ENCODE data around the gene CDH24.

DNA sequence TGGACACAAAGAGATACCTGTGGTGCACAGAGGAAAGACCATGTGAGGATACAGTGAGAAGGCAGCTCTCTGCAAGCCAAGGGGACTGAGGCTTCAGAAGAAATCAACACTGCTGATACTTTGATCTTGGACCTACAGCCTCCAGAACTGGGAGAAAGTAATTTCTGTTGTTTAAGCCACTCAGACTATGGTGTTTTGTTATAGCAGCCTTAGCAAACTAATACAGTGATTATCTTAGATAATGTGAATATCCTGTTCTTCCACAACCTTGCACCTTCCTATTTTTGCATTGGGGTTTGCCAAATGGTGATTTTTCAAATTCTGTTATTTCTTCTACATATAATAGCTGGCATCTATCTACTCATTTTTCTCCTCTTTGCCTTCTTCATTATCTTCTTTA is 39.2 kb downstream of the CDH24 start:
- TF ChIP-seq TCF12 (IDR thresholded peaks at IDR 0.05; ENCODE audit: low read depth, low read length) (no peak), NRF1 (conservative IDR thresholded peaks at IDR 0.05; ENCODE audit: low read depth, low read length) (no peak), RBBP5 (conservative IDR thresholded peaks at IDR 0.05) (no peak), EZH2 (IDR thresholded peaks at IDR 0.05; ENCODE audit: borderline replicate concordance, control insufficient read depth, low read depth, low read length) (no peak), SMC3 (IDR thresholded peaks at IDR 0.05; ENCODE audit: borderline replicate concordance, low read length) (no peak), TAF1 (IDR thresholded peaks at IDR 0.05; ENCODE audit: borderline replicate concordance, low read depth, low read length) (no peak), POLR2A (IDR thresholded peaks at IDR 0.05; ENCODE audit: low read depth, low read length) (no peak), SP1 (IDR thresholded peaks at IDR 0.05; ENCODE audit: low read depth, low read length) (no peak)
- TF ChIP-seq, protein P1, sequence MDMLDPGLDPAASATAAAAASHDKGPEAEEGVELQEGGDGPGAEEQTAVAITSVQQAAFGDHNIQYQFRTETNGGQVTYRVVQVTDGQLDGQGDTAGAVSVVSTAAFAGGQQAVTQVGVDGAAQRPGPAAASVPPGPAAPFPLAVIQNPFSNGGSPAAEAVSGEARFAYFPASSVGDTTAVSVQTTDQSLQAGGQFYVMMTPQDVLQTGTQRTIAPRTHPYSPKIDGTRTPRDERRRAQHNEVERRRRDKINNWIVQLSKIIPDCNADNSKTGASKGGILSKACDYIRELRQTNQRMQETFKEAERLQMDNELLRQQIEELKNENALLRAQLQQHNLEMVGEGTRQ (IDR thresholded peaks at IDR 0.05; ENCODE audit: borderline replicate concordance, low read depth, low read length) = no peak
- TF ChIP-seq, protein P2, sequence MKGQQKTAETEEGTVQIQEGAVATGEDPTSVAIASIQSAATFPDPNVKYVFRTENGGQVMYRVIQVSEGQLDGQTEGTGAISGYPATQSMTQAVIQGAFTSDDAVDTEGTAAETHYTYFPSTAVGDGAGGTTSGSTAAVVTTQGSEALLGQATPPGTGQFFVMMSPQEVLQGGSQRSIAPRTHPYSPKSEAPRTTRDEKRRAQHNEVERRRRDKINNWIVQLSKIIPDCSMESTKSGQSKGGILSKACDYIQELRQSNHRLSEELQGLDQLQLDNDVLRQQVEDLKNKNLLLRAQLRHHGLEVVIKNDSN (IDR thresholded peaks at IDR 0.05; ENCODE audit: borderline replicate concordance, extremely low read length, insufficient read depth, low read depth, low read length) = no peak
